Thyroid gland (tissue), 4 donors: ENCODE data around the gene SRBD1.

Experiments used
- POLR2A ChIP-seq, 2 donors: fragments of 450-650 bp; IDR thresholded peaks; one replicate each; pipeline ENCODE4 v1.6.1; 2017; ENCODE audit warnings: antibody characterized with exemption in 2 of 2, mild to moderate bottlenecking in 2 of 2, moderate library complexity in 1 of 2
- TF ChIP-seq, protein P1 (sequence below), 6 experiments: fragments of 200-600 bp in 3 of 6; fragments of 450-650 bp in 3 of 6; sonication (generic) in 3 of 6; IDR thresholded peaks; one replicate each; pipeline ENCODE4 v1.5.1; 2016 to 2019; ENCODE audit warnings: antibody characterized with exemption in 6 of 6, mild to moderate bottlenecking in 2 of 6, inconsistent platforms in 1 of 6, moderate library complexity in 1 of 6

DNA sequence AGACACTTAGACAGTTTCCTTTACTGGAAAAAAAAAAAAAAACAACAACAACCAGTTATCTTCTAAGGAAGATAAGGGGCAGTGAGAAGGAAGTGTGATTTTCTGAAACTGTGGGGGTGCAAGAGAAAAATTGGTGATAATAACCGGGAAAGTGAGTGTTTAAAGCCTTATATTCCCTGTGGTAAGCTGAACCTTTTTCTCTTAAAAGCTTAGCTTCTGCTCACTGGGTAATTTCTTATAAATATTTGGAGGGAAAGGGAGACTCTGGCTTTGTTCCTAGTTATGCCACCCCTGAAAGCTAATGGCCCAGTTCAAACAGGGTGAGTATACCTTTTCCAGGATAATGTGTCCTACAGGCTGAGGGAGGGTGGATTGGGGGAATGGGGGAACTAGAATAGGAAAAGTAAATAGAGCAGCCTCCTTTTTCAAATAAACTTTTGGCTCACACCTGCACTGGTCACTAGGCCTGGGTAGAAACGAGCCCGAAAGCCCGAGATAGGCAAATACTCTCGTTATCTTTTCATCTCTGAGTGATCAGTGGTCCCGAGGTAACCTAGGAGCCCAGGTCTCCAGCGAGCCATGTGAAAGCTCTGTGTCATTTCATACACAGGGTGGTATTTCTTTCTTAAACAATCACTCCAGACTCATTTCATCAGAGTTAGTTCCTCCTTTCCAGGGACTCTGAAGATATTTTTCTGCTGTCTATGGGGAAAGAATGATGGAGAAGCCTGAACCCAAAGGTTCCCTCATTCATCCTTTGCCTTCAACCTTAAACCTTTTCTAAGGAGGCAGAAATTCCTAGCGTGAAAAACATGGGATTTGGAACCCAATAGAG is 15.5 kb upstream of the SRBD1 start:
- TF ChIP-seq, protein P1, sequence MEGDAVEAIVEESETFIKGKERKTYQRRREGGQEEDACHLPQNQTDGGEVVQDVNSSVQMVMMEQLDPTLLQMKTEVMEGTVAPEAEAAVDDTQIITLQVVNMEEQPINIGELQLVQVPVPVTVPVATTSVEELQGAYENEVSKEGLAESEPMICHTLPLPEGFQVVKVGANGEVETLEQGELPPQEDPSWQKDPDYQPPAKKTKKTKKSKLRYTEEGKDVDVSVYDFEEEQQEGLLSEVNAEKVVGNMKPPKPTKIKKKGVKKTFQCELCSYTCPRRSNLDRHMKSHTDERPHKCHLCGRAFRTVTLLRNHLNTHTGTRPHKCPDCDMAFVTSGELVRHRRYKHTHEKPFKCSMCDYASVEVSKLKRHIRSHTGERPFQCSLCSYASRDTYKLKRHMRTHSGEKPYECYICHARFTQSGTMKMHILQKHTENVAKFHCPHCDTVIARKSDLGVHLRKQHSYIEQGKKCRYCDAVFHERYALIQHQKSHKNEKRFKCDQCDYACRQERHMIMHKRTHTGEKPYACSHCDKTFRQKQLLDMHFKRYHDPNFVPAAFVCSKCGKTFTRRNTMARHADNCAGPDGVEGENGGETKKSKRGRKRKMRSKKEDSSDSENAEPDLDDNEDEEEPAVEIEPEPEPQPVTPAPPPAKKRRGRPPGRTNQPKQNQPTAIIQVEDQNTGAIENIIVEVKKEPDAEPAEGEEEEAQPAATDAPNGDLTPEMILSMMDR (IDR thresholded peaks at IDR 0.05) = no peak
- no peak for TF ChIP-seq POLR2A (IDR thresholded peaks at IDR 0.05)
